Fibroblast of mammary gland (primary cell): ENCODE data around the gene OAF.

ENCODE experiments used
- DNase-seq: peaks from one replicate; pipeline ENCODE4 v3.0.0-alpha.2; 2010; ENCODE audit warnings: low read depth
- H3K4me3 ChIP-seq: 2 replicates; pipeline ENCODE4 v1.5.1; 2011; ENCODE audit warnings: low read depth, mild to moderate bottlenecking, low read length, moderate library complexity; ENCODE audit not compliant: control insufficient read depth
- TF ChIP-seq, protein P1 (sequence below): conservative IDR thresholded peaks from 2 replicates; pipeline ENCODE4 v1.5.1; 2011; ENCODE audit warnings: low read depth, low read length, inconsistent platforms; ENCODE audit not compliant: control insufficient read depth, insufficient read depth

Gene OAF

DNA sequence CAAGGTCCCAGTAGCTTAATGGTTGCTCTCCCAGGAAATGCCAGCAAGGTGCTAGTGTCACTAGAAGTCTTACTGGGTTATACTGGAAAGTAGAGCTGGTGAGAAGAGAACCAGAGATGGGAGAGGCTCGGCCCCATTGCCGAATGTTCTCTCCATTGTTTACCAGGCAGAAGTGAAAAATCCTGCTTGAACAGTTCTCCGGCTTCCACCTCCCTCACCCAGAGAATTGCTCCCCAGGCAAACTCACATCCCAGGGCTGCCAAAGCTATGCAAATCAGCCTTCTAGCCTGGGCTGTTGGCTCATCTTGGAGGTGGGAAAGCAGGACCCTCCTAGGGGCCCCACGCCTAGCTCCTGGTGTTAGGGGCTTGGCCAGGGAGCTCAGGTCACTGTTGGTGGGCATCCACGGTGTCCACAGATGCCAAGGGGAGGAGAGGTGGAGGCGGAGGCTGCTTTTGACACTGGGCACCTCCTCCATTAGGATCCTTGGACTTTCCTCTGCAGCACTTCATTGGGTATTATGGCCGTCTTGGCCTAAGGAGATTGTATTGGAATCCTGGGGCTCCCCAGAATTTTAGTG lies 49.2 kb downstream of the OAF start:
- TF ChIP-seq, protein P1, sequence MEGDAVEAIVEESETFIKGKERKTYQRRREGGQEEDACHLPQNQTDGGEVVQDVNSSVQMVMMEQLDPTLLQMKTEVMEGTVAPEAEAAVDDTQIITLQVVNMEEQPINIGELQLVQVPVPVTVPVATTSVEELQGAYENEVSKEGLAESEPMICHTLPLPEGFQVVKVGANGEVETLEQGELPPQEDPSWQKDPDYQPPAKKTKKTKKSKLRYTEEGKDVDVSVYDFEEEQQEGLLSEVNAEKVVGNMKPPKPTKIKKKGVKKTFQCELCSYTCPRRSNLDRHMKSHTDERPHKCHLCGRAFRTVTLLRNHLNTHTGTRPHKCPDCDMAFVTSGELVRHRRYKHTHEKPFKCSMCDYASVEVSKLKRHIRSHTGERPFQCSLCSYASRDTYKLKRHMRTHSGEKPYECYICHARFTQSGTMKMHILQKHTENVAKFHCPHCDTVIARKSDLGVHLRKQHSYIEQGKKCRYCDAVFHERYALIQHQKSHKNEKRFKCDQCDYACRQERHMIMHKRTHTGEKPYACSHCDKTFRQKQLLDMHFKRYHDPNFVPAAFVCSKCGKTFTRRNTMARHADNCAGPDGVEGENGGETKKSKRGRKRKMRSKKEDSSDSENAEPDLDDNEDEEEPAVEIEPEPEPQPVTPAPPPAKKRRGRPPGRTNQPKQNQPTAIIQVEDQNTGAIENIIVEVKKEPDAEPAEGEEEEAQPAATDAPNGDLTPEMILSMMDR = no peak
- H3K4me3 ChIP-seq = no peak overlapping the region
- DNase-seq = no peak

DNA sequence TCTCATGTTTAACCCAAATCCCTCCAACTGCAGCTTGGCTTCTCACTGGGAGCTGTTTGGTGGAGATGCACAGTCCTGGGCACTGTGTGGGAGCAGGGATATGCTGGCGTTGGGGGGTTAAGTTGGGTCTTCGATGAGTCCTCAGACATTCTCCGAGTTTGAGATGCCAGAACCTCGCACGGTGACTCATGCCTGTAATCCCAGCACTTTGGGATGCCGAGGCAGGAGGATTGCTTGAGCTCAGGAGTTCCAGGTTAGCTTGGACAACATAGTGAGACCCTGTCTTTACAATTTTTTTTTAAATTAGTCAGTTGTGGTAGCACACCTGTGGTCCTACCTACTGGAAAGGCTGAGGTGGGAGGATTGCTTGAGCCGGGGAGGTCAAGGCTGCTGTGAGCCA lies 49.8 kb downstream of the OAF start:
- TF ChIP-seq, protein P1 = no peak
- no peak overlapping the region for H3K4me3 ChIP-seq
- DNase-seq = no peak

DNA sequence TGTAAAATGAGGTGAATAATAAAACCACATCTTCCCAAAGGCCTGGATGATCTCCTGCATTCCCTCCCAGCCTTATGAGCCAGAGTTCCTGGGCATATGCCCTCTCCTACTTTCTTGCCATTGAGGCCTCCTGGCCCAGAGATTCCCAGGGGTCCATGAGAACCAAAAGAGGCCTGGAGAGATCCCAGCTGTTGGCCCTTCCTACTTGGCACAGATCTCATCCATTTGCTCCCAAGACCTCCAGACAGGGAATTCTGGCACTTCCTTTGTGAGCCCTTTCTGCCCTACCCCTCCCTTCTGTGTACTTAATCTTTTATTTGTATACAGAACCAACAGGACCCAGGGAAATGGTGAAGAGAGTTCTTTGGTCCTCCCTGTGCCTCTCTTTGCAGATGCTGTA lies 50.5 kb downstream of the OAF start:
- TF ChIP-seq, protein P1 = no peak
- H3K4me3 ChIP-seq = no peak overlapping the region
- no peak for DNase-seq

DNA sequence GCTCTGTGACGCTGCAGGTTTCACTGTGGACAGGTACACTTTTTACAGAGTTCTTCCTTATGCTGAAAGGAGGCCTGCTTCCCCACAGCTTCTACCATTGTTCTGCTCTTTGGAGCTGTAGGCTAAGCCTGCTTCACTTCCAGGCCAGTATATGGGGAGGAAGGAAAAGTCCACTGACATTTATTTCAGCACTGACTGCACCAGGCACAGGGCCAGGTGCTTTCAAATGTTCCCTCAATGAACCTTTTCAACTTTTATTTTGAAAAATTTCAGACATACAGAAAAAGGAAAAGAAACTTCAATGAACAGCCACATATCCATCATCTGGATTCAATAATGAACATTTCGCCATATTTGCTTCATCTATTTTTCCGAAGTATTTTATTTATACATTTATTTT lies 51.1 kb downstream of the OAF start:
- TF ChIP-seq, protein P1 = no peak

DNA sequence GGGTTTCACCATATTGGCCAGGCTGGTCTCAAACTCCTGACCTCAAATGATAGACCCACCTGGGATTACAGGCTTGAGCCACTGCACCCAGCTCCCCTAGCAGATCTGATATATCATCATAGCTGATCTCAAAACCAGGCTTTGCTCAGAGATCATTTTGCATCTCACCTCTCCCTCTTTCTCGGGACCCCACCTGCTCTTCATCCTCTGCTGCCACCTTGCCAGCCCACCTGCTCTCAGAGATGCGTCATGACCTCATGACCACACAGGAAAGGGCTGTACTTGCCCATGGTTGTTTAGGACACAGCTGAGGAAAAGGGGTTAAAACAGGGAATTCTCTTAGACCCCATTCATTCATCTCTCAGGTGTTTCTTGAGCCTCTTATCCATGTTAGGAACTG lies 56.5 kb downstream of the OAF start:
- TF ChIP-seq, protein P1 = no peak
- no peak overlapping the region for H3K4me3 ChIP-seq

More for the DNA sequence above, 51.1 kb downstream of the OAF start:
- DNase-seq = no peak
- no peak overlapping the region for H3K4me3 ChIP-seq

DNA sequence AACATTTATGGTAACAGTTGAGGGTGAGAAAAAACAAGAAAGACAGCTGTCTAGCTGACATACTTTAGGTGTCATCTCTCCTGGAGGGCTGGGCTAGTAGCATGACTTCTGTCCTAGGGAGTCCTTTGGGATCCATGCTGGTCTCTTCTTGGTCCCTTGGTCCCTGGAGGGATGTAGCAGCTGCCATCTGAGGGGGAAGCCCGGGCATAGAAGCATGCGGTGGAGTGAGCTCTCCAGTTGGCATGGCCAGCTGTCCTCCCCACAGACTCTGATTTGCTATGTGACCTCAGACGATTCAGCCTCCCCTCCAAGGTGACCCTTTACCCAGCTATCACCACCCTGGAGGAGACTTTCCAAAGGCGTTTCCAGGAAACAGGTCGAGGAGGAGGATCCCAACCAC lies 57.9 kb downstream of the OAF start:
- no peak overlapping the region for H3K4me3 ChIP-seq
- TF ChIP-seq, protein P1 = no peak
- no peak for DNase-seq

More for the DNA sequence above, 56.5 kb downstream of the OAF start:
- no peak for DNase-seq

DNA sequence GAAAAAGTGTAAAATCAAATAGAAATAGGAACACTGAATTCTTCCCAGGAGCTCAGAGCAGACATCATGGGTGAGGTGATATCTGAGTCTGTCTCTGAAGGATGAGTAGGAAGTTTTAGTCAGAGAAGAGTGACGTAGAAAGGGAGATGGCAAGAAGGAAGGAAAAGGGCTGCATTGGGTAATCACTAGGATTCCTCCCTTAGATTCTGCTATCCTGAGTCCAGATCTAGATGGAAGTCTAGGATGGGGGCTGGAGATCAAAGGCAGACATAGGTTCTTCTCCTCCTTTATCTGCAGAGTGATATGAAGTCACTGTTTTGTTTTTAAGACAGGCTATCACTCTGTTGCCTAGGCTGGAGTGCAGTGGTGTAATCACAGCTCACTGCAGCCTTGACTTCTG lies 59.6 kb downstream of the OAF start:
- TF ChIP-seq, protein P1 = no peak
- no peak overlapping the region for H3K4me3 ChIP-seq
- DNase-seq = peak; percentile 45
